ENCODE data around the gene EML1. TPM values are rescaled to one million over a fixed set of nuclear protein-coding genes. Genes with fewer than 3 reads are reported as not detected.

Gene EML1
- polyA plus RNA-seq, 2 donors: 3.1 to 4.4 TPM

DNA sequence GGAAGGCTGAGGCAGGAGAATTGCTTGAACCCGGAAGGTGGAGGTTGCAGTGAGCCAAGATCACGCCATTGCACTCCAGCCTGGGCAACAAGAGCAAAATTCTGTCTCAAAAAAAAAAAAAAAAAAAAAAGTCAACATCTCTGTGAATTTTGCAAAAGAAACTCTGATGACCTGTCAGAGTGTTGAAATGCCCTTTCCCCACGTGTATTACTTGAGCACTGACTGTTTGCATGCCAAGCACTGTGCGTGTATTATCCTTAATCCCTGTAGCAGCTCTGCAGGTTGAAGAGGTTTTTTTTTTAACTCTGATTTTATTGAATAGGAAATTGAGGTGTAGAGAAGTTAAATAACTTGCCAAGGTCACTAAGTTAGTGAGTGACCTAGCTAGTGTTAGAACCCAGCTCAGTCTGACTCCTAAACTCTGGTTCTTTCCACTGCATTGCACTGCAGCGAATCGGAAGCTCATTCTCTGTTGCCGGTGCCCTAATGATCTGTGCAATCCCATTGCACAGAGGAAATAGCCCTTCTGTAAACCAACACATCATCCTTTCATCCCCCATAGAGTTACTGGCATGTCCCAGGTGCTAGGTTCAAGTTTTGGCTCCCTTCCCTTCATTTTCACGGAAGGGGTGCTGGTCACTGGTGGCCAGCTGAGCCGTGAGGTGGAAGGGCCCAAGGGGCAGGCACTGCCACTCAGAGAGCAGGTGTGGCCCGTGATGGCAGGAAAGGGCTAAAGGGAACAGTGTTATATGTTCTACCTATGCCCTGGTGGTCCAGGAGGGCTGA, 122.3 kb downstream of the EML1 start:
- Histone ChIP-seq H3K36me3 (ENCODE audit: control insufficient read depth in 2 of 2, insufficient read depth in 2 of 2, low read length in 1 of 2) (no peaks in the 10 kb centered on the region), H3K4me1 (ENCODE audit: control insufficient read depth in 2 of 2, insufficient read depth in 2 of 2, low read length in 1 of 2) (no peaks in the 10 kb centered on the region), H3K27ac (ENCODE audit: low read depth in 2 of 2, low read length in 1 of 2) (no peak overlapping the region), H3K4me3 (ENCODE audit: low read depth in 1 of 2, low read length in 2 of 2) (no peak overlapping the region), H3K27me3 (ENCODE audit: control insufficient read depth in 1 of 2, insufficient read depth in 2 of 2, low read length in 2 of 2) (no peaks in the 10 kb centered on the region), H3K9me3 (ENCODE audit: control insufficient read depth in 2 of 2, insufficient read depth in 1 of 2, low read depth in 1 of 2, low read length in 1 of 2) (no peaks in the 10 kb centered on the region)
- WGBS, 2 donors: 84 to 85% methylated on average over 10 of the region's 10 CpGs

GRCh38 chr14:99916091-99916383, 122.8 kb downstream of the EML1 start:
- Histone ChIP-seq H3K36me3 (ENCODE audit: control insufficient read depth in 2 of 2, insufficient read depth in 2 of 2, low read length in 1 of 2) (no peaks in the 10 kb centered on the region), H3K9me3 (ENCODE audit: control insufficient read depth in 2 of 2, insufficient read depth in 1 of 2, low read depth in 1 of 2, low read length in 1 of 2) (no peaks in the 10 kb centered on the region), H3K4me3 (ENCODE audit: low read depth in 1 of 2, low read length in 2 of 2) (no peak overlapping the region), H3K27ac (ENCODE audit: low read depth in 2 of 2, low read length in 1 of 2) (no peak overlapping the region), H3K27me3 (ENCODE audit: control insufficient read depth in 1 of 2, insufficient read depth in 2 of 2, low read length in 2 of 2) (no peaks in the 10 kb centered on the region), H3K4me1 (ENCODE audit: control insufficient read depth in 2 of 2, insufficient read depth in 2 of 2, low read length in 1 of 2) (no peaks in the 10 kb centered on the region)
- 68% methylated on average over 2 of the region's 2 CpGs for WGBS, 2 donors

DNA sequence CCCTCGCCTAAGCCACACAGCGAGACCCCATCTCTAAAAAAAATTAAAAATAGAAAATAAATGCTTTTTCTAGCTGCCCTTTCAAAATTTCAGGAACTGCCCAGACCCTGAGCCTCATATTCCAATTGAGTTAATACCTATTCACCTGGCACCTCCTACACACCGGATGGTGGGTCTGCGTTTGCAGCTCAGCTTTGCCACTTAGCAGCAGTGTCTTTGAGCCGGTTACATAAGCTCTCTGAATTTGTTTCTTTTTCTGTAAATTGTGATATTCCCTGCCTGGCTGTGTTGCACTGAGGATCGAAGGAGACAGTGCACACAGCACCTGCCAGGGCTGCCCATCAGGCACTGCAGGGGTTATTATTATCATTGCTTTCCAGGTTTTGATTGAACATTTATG, 125.6 kb downstream of the EML1 start:
- Histone ChIP-seq H3K4me3 (ENCODE audit: low read depth in 1 of 2, low read length in 2 of 2) (no peak overlapping the region), H3K4me1 (ENCODE audit: control insufficient read depth in 2 of 2, insufficient read depth in 2 of 2, low read length in 1 of 2) (no peaks in the 10 kb centered on the region), H3K27ac (ENCODE audit: low read depth in 2 of 2, low read length in 1 of 2) (no peak overlapping the region), H3K36me3 (ENCODE audit: control insufficient read depth in 2 of 2, insufficient read depth in 2 of 2, low read length in 1 of 2) (no peaks in the 10 kb centered on the region), H3K9me3 (ENCODE audit: control insufficient read depth in 2 of 2, insufficient read depth in 1 of 2, low read depth in 1 of 2, low read length in 1 of 2) (no peaks in the 10 kb centered on the region), H3K27me3 (ENCODE audit: control insufficient read depth in 1 of 2, insufficient read depth in 2 of 2, low read length in 2 of 2) (no peaks in the 10 kb centered on the region)
- WGBS, 2 donors: 79 to 88% methylated on average over 6 of the region's 6 CpGs

DNA sequence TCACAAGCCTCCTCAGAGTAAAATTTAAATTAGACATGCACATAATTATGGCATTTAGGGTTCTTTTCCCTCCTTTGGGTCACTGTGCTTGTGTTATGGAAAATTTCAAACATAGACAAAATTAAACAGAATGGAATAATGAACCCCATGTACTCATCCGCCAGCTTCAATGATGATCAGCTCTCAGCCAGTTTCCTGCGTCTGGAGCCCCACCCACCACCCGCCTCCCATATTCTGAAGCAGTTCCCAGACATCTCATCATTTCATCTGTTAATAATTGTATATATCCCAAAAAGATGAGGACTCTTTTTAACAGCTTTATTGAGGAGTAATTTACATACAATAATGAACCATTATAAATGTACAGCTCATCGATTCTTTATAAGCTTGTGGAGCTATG, 128.2 kb downstream of the EML1 start:
- WGBS, 2 donors: 91 to 95% methylated on average over 4 of the region's 4 CpGs
- Histone ChIP-seq H3K27me3 (ENCODE audit: control insufficient read depth in 1 of 2, insufficient read depth in 2 of 2, low read length in 2 of 2) (no peaks in the 10 kb centered on the region), H3K27ac (ENCODE audit: low read depth in 2 of 2, low read length in 1 of 2) (no peak overlapping the region), H3K4me1 (ENCODE audit: control insufficient read depth in 2 of 2, insufficient read depth in 2 of 2, low read length in 1 of 2) (no peaks in the 10 kb centered on the region), H3K36me3 (ENCODE audit: control insufficient read depth in 2 of 2, insufficient read depth in 2 of 2, low read length in 1 of 2) (no peaks in the 10 kb centered on the region), H3K9me3 (ENCODE audit: control insufficient read depth in 2 of 2, insufficient read depth in 1 of 2, low read depth in 1 of 2, low read length in 1 of 2) (no peaks in the 10 kb centered on the region), H3K4me3 (ENCODE audit: low read depth in 1 of 2, low read length in 2 of 2) (no peak overlapping the region)

GRCh38 chr14:99924379-99924778, 131.2 kb downstream of the EML1 start:
- Histone ChIP-seq H3K4me3 (ENCODE audit: low read depth in 1 of 2, low read length in 2 of 2) (no peak overlapping the region), H3K27me3 (ENCODE audit: control insufficient read depth in 1 of 2, insufficient read depth in 2 of 2, low read length in 2 of 2) (no peaks in the 10 kb centered on the region), H3K9me3 (ENCODE audit: control insufficient read depth in 2 of 2, insufficient read depth in 1 of 2, low read depth in 1 of 2, low read length in 1 of 2) (no peaks in the 10 kb centered on the region), H3K27ac (ENCODE audit: low read depth in 2 of 2, low read length in 1 of 2) (no peak overlapping the region), H3K4me1 (ENCODE audit: control insufficient read depth in 2 of 2, insufficient read depth in 2 of 2, low read length in 1 of 2) (no peaks in the 10 kb centered on the region), H3K36me3 (ENCODE audit: control insufficient read depth in 2 of 2, insufficient read depth in 2 of 2, low read length in 1 of 2) (no peaks in the 10 kb centered on the region)
- WGBS, 2 donors: 84 to 92% methylated on average over 1 of the region's 1 CpG

DNA sequence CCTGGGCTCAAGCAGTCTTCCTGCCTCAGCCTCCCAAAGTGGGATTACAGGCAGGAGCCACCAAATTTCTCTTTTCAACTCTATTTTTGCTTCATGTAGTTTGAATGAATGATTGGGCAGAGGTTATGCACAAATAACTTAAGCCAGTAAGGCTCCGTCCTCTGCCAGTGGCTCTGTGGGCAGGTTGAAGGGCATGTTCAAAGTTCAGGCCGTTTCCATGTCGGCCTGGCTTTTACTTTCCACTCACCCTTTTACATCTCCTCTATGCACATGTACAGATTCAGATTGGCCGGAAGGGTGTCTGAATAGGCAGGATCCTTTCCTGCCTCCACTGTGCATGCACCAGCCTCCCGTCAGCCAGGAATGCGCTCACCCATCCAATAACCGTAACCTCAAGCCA, 132.3 kb downstream of the EML1 start:
- Histone ChIP-seq H3K4me1 (ENCODE audit: control insufficient read depth in 2 of 2, insufficient read depth in 2 of 2, low read length in 1 of 2) (peaks cover 2 to 7% of the 10 kb centered on the region in 2 donors), H3K9me3 (ENCODE audit: control insufficient read depth in 2 of 2, insufficient read depth in 1 of 2, low read depth in 1 of 2, low read length in 1 of 2) (no peaks in the 10 kb centered on the region), H3K36me3 (ENCODE audit: control insufficient read depth in 2 of 2, insufficient read depth in 2 of 2, low read length in 1 of 2) (no peaks in the 10 kb centered on the region), H3K27ac (ENCODE audit: low read depth in 2 of 2, low read length in 1 of 2) (no peak overlapping the region), H3K4me3 (ENCODE audit: low read depth in 1 of 2, low read length in 2 of 2) (no peak overlapping the region), H3K27me3 (ENCODE audit: control insufficient read depth in 1 of 2, insufficient read depth in 2 of 2, low read length in 2 of 2) (no peaks in the 10 kb centered on the region)
- WGBS, 2 donors: 87 to 95% methylated on average over 7 of the region's 7 CpGs

DNA sequence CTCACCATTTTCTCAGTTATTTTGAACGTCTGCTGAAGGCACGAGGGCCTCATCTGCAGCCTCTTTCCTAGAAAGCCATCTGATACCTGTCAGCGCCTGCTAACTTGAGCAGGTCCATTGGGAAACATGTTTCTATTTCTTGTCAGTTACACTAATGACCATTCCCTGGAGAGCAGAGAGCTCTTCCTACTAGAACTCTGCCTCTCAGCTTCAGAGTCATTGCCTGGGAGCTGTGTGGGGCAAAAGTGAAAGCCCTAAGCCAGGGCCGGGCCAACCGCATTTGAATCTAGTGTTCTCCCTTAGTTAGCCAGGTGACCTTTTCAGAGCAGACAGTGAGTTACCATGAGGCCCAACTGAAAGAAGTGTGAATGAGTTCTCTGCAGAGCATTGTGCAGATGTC, 135.8 kb downstream of the EML1 start:
- no peaks in the 10 kb centered on the region for H3K36me3 ChIP-seq (ENCODE audit: control insufficient read depth in 2 of 2, insufficient read depth in 2 of 2, low read length in 1 of 2)
- H3K9me3 ChIP-seq (ENCODE audit: control insufficient read depth in 2 of 2, insufficient read depth in 1 of 2, low read depth in 1 of 2, low read length in 1 of 2): no peaks in the 10 kb centered on the region
- no peak overlapping the region for H3K4me3 ChIP-seq (ENCODE audit: low read depth in 1 of 2, low read length in 2 of 2)
- H3K4me1 ChIP-seq (ENCODE audit: control insufficient read depth in 2 of 2, insufficient read depth in 2 of 2, low read length in 1 of 2): peaks cover 2 to 9% of the 10 kb centered on the region in 2 donors
- H3K27ac ChIP-seq (ENCODE audit: low read depth in 2 of 2, low read length in 1 of 2): no peak overlapping the region
- 84 to 92% methylated on average over 5 of the region's 5 CpGs for WGBS, 2 donors
- H3K27me3 ChIP-seq (ENCODE audit: control insufficient read depth in 1 of 2, insufficient read depth in 2 of 2, low read length in 2 of 2): no peaks in the 10 kb centered on the region

GRCh38 chr14:99929601-99930000, 136.4 kb downstream of the EML1 start:
- no peaks in the 10 kb centered on the region for H3K36me3 ChIP-seq (ENCODE audit: control insufficient read depth in 2 of 2, insufficient read depth in 2 of 2, low read length in 1 of 2)
- no peaks in the 10 kb centered on the region for H3K9me3 ChIP-seq (ENCODE audit: control insufficient read depth in 2 of 2, insufficient read depth in 1 of 2, low read depth in 1 of 2, low read length in 1 of 2)
- H3K4me1 ChIP-seq (ENCODE audit: control insufficient read depth in 2 of 2, insufficient read depth in 2 of 2, low read length in 1 of 2): peaks cover 2 to 9% of the 10 kb centered on the region in 2 donors
- WGBS, 2 donors: 86 to 92% methylated on average over 6 of the region's 6 CpGs
- no peak overlapping the region for H3K27ac ChIP-seq (ENCODE audit: low read depth in 2 of 2, low read length in 1 of 2)
- no peak overlapping the region for H3K4me3 ChIP-seq (ENCODE audit: low read depth in 1 of 2, low read length in 2 of 2)
- H3K27me3 ChIP-seq (ENCODE audit: control insufficient read depth in 1 of 2, insufficient read depth in 2 of 2, low read length in 2 of 2): no peaks in the 10 kb centered on the region

- no peaks in the 10 kb centered on the region for H3K9me3 ChIP-seq (ENCODE audit: control insufficient read depth in 2 of 2, insufficient read depth in 1 of 2, low read depth in 1 of 2, low read length in 1 of 2)
- no peak overlapping the region for H3K4me3 ChIP-seq (ENCODE audit: low read depth in 1 of 2, low read length in 2 of 2)
- no peak overlapping the region for H3K27ac ChIP-seq (ENCODE audit: low read depth in 2 of 2, low read length in 1 of 2)
- 46 to 53% methylated on average over 6 of the region's 6 CpGs for WGBS, 2 donors
- peaks cover 2 to 9% of the 10 kb centered on the region in 2 donors for H3K4me1 ChIP-seq (ENCODE audit: control insufficient read depth in 2 of 2, insufficient read depth in 2 of 2, low read length in 1 of 2)
- no peaks in the 10 kb centered on the region for H3K27me3 ChIP-seq (ENCODE audit: control insufficient read depth in 1 of 2, insufficient read depth in 2 of 2, low read length in 2 of 2)
- no peaks in the 10 kb centered on the region for H3K36me3 ChIP-seq (ENCODE audit: control insufficient read depth in 2 of 2, insufficient read depth in 2 of 2, low read length in 1 of 2)
These were observed 137.4 kb downstream of the EML1 start for GRCh38 chr14:99930420-99931274.
